Measurements from ENCODE around the gene PLN.
A peak's percentile ranks its signal among the peaks of the same experiment; 100 is the strongest.

The PLN gene

DNA sequence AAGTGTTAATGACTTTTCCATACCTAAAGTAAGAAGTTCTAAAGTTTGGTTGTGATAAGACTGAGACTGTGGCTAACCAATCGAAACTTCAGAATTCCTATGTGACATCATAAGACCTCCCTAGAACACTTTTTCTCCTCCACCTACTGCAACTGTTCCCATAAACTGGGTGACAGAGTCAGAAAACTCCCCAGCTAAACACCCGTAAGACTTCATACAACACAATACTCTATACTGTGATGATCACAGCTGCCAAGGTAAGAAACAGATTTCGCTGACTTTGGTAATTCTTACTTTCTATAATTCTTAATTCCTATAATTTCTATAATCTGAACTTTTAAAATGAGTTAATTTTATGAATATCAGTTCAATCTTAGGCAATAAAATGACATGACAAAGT lies at the start of gene PLN:
Gene PLN (plus strand): TSS at position 161 of the 400 bp plus-strand sequence. CDS start 10,626 bp downstream, outside the sequence.
- no peak for DNase-seq

DNA sequence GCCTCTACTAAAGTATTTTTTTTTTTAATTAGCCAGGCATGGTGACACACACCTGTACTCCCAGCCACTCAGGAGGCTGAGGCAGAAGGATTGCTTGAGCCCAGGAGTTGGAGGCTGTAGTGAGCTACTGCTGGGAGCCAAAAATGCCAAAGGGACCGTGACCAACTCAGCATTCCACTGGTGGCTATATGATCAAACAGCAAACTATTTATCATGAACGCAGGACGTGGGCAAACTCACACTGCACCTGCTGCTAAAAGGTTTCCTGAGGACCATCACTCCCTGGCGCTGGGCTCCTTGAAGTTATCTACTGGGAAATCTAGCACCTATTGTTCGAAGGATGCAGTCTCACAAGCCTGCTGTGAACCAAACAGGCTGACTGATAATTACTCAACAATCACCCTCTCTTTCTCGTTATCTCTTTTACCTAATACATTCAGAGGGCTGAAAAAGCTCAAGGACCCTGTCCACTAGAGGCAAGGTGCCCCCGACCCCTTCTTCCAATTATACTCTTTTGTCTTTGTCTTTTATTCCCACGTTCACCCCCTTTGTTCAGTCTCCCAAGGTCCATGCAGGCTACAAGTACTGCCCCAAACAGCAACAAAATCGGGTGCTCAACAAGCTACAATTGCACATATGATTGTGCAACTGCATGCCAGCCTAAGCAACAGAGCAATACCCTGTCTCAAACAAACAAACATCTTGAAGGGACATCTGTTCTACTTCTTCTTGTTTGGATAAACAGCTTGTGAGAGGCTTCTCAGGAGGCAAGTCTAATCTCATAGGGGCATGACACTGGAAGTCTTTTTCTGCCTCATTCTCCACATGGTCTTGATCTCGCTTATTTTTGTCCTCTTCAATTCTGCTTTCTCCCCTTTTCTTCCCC lies 47.7 kb upstream of the PLN start:
- no peak for DNase-seq

DNA sequence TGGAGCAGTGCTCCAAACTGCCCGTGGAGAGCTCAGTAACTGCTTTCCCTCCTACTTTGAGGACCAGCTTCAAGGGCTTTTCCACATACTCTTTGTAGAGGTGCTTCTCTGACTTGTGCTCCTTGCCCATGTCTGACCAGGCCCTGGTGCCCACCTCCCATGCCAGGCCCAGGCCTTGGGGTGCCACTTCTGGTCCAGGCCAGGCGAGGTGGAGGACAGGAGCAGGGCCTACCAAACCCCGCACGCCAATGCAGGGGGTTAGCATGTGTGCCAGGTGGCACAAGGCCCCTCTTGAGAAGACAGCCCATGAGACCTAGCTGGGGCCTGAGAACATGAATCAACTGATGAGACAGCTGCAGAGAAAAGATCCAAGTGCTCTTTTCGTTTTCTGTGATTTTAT lies 47.0 kb upstream of the PLN start:
- no peak for DNase-seq

DNA sequence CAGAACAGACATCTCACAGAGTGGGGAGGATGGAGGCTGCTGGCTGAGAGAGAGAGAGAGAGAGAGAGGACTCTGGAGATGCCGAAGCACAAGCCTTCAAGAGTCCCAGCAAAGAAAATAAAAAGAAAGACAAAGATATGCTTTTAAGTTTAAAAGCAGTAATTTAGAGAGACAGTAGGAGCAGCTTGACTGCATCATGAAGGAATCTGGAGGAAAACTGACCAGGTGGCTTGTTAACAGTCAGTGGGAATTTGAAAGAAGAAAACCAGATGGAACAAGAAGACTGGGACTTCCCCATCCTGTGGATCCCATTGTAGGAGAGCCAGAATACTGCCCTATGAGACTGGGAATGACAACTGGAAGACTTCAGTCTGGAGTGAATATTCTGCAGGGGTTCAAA lies 46.3 kb upstream of the PLN start:
- no peak for DNase-seq

DNA sequence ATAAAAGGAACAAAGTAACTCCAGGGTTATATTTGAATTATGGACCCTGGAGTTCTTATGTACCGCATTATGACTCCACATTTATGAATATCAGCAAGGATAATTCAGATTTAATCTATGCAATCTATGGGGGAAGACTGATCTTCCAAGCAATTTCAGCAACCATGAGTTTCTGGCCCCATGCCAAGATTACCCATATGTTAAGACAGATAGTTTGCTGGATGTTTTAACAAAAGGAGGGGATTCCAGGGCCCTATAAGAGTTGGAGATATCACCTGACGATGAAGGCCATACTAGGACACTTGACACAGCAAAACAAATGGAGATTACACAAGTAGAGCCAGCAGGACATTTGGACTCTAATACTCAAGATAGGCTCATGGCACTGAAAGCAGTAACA lies 45.9 kb upstream of the PLN start:
- no peak for DNase-seq

DNA sequence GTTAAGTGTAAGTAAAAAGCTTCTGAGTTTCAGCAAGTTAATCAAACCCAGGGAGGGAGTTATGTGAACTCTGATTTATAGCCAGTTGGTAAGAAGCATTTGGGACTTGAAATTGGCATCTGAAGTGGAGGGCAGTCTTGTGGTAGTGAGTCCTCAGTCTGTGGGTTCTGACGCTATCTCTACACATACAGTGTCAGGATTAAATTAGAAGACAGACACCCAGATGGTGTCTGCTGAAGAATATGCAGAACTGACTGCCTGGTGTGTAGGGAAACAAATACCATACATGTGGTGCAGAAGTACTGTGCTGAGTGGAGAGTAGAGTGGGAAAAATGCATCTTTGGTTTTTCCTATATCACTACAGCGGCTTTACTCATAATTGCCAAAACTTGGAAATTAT lies 43.5 kb upstream of the PLN start:
- DNase-seq = no peak

GRCh38 chr6:118505656-118506055 lies 42.4 kb upstream of the PLN start:
- DNase-seq = no peak

GRCh38 chr6:118506071-118506638 lies 41.9 kb upstream of the PLN start:
- DNase-seq = no peak

GRCh38 chr6:118507636-118508035 lies 40.5 kb upstream of the PLN start:
- no peak for DNase-seq

GRCh38 chr6:118509009-118509617 lies 39.0 kb upstream of the PLN start:
- DNase-seq = peak; percentile 66

DNA sequence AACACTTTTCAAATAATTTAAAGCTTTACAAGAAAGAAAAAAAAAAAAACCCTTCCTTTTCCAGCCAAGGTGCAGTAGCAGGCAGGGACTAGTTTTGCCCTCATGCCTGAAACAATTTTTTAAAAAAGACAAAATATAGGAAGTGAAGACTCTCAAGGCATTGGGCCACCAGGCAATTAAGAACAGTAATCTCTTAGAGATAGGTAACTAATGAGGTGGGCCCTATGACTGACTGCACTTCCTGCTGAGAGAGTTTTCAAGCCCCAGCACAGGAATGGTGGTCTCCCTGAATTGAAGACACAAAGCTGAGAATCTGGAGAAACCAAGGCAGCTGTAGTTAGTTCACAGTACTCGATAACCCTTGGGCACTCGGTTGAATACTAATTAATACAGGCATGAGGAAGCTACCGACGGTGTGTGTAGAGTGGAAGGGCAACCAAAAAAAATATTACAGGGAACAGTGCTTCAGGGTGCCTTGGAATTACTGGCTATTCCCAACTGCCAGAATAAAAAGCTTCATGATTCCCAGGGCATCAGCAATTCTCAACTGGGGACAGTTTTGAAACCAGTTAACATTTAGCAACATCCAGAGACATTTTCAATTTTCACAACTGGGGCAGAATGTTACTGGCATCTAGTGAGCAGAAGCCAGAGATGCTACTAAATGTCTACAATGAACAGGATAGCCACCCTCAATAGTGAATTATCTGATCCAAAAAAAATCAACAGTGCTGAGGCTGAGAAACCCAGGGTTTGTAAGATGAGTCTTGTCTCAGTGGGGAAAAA lies 36.0 kb upstream of the PLN start:
- no peak for DNase-seq

DNA sequence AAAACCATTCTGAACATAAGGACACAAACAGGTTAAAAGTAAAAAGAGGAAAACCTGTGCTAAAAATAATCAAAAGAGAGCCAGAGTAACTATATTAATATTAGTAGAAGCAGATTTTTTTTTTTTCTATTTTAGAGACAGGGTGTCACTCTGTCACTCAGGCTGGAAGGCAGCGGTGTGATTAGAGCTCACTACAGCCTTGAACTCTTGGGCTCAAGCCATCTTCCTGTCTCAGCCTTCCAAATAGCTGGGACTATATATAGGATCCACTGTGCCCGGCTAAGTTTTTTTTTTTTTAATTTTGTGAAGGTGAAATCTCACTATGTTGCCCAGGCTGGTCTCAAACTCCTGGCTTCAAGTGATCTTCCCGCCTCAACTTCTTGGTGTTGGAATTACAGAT lies 33.4 kb upstream of the PLN start:
- DNase-seq = no peak

- no peak for DNase-seq
These were observed 25.7 kb upstream of the PLN start for GRCh38 chr6:118522422-118522821.

GRCh38 chr6:118523216-118523615 lies 24.9 kb upstream of the PLN start:
- no peak for DNase-seq

GRCh38 chr6:118524686-118525085 lies 23.4 kb upstream of the PLN start:
- no peak for DNase-seq

- DNase-seq = no peak
These were observed 21.9 kb upstream of the PLN start for GRCh38 chr6:118525913-118526780.

DNA sequence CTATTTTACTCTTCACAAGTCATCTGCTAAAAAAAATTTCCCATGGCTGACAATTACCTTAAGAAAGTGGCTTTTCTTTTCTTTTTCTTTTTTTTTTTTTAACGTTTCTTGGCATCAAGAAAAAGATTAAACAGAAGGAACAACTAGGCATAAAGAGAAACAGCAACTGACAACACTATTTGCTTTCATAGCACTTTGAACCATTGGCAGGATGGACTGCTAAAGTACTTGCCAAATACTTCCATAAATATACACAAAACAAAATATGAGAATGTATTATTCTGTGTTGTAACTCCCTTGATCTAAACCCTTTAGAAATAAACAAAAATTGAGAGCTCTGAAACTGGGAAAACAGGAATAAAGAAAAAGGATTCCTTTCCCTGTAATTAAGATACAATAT lies 20.0 kb upstream of the PLN start:
- no peak for DNase-seq

GRCh38 chr6:118529756-118530155 lies 18.3 kb upstream of the PLN start:
- no peak for DNase-seq

GRCh38 chr6:118530942-118531341 lies 17.2 kb upstream of the PLN start:
- no peak for DNase-seq

GRCh38 chr6:118535176-118535844 lies 12.8 kb upstream of the PLN start:
- no peak for DNase-seq

GRCh38 chr6:118536478-118536877 lies 11.6 kb upstream of the PLN start:
- no peak for DNase-seq

DNA sequence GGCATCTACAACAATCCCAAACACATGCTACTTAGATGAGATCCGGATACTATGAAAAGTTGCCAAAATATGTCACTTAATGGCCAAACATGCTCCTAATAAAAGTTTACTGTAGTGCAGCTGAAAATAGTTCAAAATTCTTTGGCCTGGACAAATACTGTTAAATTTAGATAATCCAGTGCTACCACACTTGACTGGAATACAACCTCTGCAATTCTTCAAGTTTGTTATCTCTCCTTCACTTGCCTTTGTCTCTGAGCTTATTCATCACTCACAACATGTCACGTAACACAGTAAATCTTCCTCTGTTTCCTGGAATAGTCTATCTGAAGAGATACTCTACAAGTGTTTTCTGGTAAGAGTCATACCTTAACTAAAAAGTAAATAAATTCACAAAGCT lies 10.5 kb upstream of the PLN start:
- no peak for DNase-seq

All from NCI-H1092 treated with DMSO at 0.1 percent for 48 hours (cell line).